AG09309 (cell line): Measurements from ENCODE around the gene MFNG.

ENCODE experiments used
- DNase-seq: peaks from one replicate; pipeline ENCODE4 v3.0.0-alpha.2; 2010; ENCODE audit warnings: low read depth
- H3K4me3 ChIP-seq: 2 replicates; pipeline ENCODE4 v1.5.1; 2011; ENCODE audit warnings: mild to moderate bottlenecking, low read depth, low read length, moderate library complexity; ENCODE audit not compliant: control insufficient read depth
- TF ChIP-seq, protein P1 (sequence below): IDR thresholded peaks from 2 replicates; pipeline ENCODE4 v1.5.1; 2011; ENCODE audit warnings: mild to moderate bottlenecking, low read depth, low read length, inconsistent platforms; ENCODE audit not compliant: insufficient read depth, control insufficient read depth; ENCODE audit errors: missing control alignments

MFNG gene

DNA sequence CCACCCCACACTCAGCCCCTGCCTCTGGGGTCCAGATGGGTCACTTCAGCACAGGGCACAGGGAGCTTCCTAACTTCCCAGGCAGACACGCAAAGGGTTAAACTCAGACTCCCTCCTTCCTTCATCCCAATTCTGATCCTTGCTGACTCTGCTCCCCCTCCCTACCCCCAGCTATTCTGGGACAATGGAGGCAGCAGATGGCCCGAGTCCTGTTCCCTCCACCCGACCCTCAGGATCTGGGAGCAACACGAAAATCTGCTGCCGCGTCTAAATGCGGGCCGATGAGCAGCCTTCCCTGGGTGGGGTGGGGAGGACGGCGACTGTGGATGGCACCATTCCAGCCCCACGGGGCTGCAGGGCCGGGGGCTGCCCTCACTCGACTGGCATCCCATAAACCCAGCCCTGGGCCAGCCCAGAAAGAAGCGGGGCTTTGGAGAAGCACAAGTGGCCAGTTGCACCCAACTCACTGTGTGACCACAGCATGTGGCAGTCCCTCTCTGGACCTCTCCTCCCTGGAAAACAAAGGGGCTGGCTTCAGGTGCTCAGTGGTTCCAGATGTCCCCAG lies 18.7 kb downstream of the MFNG start:
- no peak for DNase-seq
- TF ChIP-seq, protein P1, sequence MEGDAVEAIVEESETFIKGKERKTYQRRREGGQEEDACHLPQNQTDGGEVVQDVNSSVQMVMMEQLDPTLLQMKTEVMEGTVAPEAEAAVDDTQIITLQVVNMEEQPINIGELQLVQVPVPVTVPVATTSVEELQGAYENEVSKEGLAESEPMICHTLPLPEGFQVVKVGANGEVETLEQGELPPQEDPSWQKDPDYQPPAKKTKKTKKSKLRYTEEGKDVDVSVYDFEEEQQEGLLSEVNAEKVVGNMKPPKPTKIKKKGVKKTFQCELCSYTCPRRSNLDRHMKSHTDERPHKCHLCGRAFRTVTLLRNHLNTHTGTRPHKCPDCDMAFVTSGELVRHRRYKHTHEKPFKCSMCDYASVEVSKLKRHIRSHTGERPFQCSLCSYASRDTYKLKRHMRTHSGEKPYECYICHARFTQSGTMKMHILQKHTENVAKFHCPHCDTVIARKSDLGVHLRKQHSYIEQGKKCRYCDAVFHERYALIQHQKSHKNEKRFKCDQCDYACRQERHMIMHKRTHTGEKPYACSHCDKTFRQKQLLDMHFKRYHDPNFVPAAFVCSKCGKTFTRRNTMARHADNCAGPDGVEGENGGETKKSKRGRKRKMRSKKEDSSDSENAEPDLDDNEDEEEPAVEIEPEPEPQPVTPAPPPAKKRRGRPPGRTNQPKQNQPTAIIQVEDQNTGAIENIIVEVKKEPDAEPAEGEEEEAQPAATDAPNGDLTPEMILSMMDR: no peak
- no peak overlapping the region for H3K4me3 ChIP-seq

DNA sequence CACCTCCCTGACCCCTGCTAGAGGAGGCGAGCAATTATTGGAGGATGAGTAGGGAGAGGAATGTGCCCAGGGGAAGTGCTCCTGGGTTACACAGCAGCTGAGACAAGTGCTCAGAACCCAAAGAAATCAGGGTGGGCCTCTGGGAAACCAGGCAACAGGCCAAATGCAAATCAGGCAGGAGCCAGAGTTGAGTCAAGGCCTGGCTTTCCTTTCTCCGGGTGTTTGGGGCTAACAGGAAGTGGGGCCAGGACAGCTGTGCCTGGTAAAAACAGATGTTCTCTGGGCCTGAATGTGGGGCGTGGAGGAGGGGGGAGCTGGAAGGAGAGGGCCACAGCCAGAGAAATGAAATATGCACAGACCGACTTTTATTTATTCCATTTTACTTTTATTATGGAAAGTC lies 22.0 kb downstream of the MFNG start:
- H3K4me3 ChIP-seq: no peak overlapping the region
- TF ChIP-seq, protein P1: no peak
- DNase-seq: no peak

DNA sequence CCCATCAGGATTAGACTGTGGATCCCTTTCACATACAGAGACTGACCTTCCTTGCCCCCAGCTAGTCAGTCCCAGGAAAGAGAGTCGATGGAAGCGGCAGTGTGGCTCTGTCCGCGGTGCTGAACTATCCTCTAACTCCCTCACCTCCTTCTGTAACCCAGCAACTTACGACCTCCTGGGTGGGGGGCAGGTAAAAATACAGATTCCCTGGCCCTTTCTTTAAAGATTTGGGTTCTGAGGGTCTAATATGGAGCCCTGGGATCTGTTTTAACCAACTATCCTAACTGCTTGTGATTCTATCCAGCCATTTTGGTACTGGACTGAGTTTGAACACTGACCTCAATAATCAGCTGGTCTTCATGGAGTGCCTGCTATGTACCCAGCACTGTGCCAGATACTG lies 23.2 kb downstream of the MFNG start:
- DNase-seq: no peak
- H3K4me3 ChIP-seq: no peak overlapping the region
- TF ChIP-seq, protein P1: no peak

DNA sequence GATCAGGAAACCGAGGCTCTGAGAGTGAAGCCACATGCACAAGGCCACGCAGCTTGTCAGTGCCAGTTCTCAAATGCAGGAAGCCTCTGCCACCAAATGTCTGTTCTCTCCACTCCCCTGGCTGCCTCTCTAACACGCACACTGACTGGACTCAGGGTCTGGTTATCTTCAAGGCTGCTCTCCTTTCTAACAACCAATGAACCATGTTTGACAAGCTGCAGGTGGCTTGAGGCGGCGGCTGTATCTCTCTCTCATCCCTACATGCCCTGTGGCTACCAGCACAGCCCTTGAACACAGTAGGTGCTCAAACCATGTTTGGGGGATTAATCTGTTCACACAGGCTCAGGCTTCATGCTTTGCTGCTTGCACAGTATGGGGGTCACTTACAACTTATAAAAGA lies 23.7 kb downstream of the MFNG start:
- no peak for DNase-seq
- H3K4me3 ChIP-seq: no peak overlapping the region
- TF ChIP-seq, protein P1: no peak

DNA sequence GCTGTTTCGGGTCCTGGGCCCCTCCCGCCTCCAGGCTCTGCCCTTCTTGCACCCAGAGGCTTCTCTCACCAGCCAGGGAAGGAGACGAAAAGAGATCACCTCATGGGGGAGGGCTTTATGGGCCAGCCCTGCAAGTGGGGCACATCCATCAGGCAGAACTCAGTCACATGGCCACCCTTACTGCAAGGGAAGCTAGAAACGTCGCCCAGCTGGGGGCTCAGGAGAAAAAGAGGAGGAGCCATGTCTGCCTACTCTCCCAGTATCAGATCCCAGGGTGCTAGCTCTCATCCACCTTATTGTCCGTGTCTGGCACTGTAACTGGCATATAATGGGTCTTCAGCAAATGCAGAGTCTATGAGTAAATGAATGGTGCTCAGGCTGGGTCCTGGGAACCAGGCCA lies 24.2 kb downstream of the MFNG start:
- no peak overlapping the region for H3K4me3 ChIP-seq
- TF ChIP-seq, protein P1: no peak
- no peak for DNase-seq

DNA sequence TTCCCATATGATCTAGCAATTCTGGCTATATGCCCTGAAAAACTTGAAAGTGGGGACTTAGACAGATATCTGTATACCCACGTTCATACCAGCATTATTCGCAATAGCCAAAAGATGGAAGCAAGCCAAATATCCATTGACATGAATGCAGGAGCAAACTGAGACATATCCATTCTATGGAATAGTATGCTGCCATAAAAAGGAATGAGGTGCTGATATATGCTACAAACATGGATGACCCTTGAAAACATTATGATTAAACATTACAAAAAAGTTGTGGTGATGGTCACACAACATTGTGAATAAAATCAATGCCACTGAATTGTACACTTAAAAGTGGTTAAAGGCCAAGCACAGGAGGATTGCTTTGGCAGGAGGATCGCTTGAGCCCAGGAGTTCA lies 25.5 kb downstream of the MFNG start:
- no peak for DNase-seq
- TF ChIP-seq, protein P1: no peak
- no peak overlapping the region for H3K4me3 ChIP-seq

DNA sequence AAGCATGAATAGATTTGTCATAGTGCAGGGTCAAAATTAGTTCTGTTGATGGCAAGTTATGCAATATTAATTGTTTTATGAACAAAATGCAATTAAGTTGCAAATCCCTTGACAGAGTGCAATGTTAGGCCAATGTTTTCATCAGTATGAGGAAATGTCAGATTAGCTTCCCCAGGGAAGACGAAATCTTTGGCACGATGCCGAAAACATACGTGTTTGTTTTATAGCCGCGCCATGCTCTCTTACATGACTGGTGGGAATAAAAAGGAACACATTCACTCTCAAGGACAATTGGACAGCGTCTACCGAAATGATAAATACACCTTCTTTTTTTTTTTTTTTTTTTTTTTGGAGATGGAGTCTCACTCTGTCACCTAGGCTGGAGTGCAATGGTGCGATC lies 27.0 kb downstream of the MFNG start:
- no peak for DNase-seq
- H3K4me3 ChIP-seq: no peak overlapping the region

More for the DNA sequence above, 27.0 kb downstream of the MFNG start:
- TF ChIP-seq, protein P1: no peak
